Measurements from ENCODE around the gene RAMP1.

RAMP1 gene

DNA sequence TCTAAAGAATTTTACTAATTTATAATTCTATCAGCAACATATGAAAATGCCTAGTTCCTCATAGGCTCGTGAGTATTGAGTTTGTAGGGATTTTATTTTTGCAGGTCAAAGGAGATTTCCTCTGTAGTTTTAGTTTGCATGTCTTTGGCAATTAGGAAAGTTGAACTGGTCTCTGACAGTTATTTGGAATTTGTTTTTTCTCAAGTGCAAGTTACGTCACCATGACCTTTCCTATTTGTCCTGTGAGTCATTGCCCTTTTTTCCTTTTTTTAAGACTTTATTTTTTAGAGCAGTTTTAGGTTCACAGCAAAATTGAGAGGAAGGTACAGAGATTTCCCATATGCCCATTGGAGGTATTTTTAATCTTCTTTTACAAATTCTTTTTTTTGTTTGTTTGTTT lies 29.0 kb downstream of the RAMP1 start:
- no peak for TF ChIP-seq CTCF (conservative IDR thresholded peaks at IDR 0.05; ENCODE audit: low read depth, low read length)
- H3K4me3 ChIP-seq (ENCODE audit: low read depth, low read length): no peak overlapping the region
- DNase-seq (ENCODE audit: low read depth): peak; percentile 89

DNA sequence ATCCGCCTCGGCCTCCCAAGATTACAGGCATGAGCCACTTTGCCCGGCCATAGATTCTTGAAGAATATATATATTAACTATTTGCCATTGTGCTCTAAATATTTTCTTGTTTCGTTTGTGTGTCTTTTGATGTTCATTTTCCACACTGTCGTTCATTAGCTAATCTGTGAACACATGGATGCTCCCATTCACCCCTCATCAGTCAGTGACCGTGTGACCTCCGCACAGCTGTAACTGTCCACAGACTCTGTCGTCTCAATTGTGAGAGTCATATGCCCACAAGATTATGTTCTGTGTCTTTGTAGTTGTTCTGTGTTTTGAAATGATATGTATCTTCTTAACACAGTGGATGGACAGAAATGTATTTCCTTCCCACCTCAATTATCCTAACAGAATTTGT lies 29.6 kb downstream of the RAMP1 start:
- DNase-seq (ENCODE audit: low read depth): no peak
- no peak overlapping the region for H3K4me3 ChIP-seq (ENCODE audit: low read depth, low read length)
- no peak for TF ChIP-seq CTCF (conservative IDR thresholded peaks at IDR 0.05; ENCODE audit: low read depth, low read length)

DNA sequence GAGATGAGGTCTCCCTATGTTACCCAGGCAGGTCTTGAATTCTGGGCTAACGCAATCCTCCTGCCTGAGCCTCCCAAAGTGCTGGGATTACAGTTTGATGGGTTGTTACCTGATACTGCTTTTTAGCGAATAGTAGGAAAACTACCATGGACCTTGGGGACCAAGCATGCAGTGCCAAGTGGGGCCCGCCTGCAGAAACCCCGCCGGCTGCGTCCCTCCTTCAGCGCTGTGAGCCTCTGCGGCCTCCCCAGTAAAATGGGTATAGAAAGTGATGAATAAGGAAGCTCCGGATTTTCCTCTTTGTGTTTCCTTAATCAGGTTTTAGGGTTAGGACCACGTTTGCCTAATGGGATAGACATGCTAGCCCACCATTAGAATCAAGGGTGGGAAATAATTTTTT lies 30.4 kb downstream of the RAMP1 start:
- TF ChIP-seq CTCF (conservative IDR thresholded peaks at IDR 0.05; ENCODE audit: low read depth, low read length): no peak
- H3K4me3 ChIP-seq (ENCODE audit: low read depth, low read length): no peak overlapping the region

DNA sequence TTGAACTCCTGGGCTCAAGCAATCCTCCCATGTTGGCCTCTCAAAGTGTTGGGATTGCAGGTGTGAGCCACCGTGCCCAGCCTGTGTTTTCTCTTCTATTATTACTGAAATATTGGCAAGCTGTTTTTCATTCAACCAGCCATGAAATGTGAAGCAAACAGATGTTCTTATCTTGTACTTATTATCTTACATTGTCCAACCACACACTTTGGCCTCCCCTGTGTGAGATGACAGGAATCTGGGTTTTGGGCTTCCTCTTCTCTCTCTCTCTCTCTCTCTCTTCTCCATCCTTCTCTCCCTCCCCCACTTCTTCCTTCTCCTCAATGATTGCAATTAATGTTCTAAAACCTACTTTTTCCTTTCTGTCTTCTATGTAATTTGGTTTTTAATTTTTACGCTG lies 33.1 kb downstream of the RAMP1 start:
- peak; percentile 33 for DNase-seq (ENCODE audit: low read depth)
- no peak for TF ChIP-seq CTCF (conservative IDR thresholded peaks at IDR 0.05; ENCODE audit: low read depth, low read length)
- no peak overlapping the region for H3K4me3 ChIP-seq (ENCODE audit: low read depth, low read length)

More for the DNA sequence above, 30.4 kb downstream of the RAMP1 start:
- DNase-seq (ENCODE audit: low read depth): no peak

GRCh38 chr2:237892984-237893595 lies 33.7 kb downstream of the RAMP1 start:
- TF ChIP-seq CTCF (conservative IDR thresholded peaks at IDR 0.05; ENCODE audit: low read depth, low read length): no peak
- no peak for DNase-seq (ENCODE audit: low read depth)

GRCh38 chr2:237894396-237894979 lies 35.1 kb downstream of the RAMP1 start:
- no peak for TF ChIP-seq CTCF (conservative IDR thresholded peaks at IDR 0.05; ENCODE audit: low read depth, low read length)
- DNase-seq (ENCODE audit: low read depth): no peak
- no peak overlapping the region for H3K4me3 ChIP-seq (ENCODE audit: low read depth, low read length)

More at GRCh38 chr2:237892984-237893595, 33.7 kb downstream of the RAMP1 start:
- H3K4me3 ChIP-seq (ENCODE audit: low read depth, low read length): no peak overlapping the region

DNA sequence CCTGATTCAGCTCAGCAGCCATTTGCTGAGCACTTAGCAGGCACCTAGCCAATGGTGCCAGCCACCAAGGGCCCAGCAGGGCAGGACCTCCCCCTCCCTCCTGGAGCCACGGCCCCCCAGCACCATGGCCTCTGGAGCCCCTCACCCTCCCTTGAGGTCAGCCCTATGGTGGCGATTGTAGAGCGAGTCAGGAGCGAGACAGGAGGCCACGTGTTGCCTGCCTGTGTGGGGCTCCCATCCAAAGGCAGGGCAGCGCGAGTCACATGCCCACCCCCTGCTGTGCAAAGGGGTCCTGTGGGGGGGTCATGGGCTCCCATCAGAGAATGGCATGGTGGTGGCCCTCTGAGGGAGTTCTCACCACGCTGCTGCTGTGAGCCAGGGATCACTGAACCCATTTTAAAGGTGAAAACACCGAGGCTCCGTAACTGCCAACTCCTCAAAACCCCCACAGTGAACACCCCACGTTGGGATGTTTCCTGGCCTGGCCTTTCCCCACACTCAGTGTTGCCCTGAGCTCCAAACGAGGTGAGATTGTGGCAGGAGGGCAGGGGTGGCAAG lies 35.6 kb downstream of the RAMP1 start:
- TF ChIP-seq CTCF (conservative IDR thresholded peaks at IDR 0.05; ENCODE audit: low read depth, low read length): no peak
- no peak for DNase-seq (ENCODE audit: low read depth)
- no peak overlapping the region for H3K4me3 ChIP-seq (ENCODE audit: low read depth, low read length)
